ENCODE results near the gene USP44. TPM values are rescaled to one million over a fixed set of nuclear protein-coding genes. Genes with fewer than 3 reads are reported as not detected.
"Not testable (repeated sequence)": the region's sequence is repeated elsewhere in the genome, so short reads cannot be mapped to it uniquely, and the experiment has no call there.

The USP44 gene
- total RNA-seq, 4 donors from 2014 or later, result 0.31 to 2.6 (median 0.89) TPM

- no peak for TF ChIP-seq EP300 (IDR thresholded peaks at IDR 0.05)
- no peak for TF ChIP-seq POLR2A (IDR thresholded peaks at IDR 0.05)
- TF ChIP-seq, protein P1, sequence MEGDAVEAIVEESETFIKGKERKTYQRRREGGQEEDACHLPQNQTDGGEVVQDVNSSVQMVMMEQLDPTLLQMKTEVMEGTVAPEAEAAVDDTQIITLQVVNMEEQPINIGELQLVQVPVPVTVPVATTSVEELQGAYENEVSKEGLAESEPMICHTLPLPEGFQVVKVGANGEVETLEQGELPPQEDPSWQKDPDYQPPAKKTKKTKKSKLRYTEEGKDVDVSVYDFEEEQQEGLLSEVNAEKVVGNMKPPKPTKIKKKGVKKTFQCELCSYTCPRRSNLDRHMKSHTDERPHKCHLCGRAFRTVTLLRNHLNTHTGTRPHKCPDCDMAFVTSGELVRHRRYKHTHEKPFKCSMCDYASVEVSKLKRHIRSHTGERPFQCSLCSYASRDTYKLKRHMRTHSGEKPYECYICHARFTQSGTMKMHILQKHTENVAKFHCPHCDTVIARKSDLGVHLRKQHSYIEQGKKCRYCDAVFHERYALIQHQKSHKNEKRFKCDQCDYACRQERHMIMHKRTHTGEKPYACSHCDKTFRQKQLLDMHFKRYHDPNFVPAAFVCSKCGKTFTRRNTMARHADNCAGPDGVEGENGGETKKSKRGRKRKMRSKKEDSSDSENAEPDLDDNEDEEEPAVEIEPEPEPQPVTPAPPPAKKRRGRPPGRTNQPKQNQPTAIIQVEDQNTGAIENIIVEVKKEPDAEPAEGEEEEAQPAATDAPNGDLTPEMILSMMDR (IDR thresholded peaks at IDR 0.05), result no peak
- no peak for TF ChIP-seq POLR2AphosphoS5 (IDR thresholded peaks at IDR 0.05)
- Histone ChIP-seq H3K9me3 (no peaks in the 10 kb centered on the region), H3K4me3 (no peak overlapping the region), H3K27me3 (no peaks in the 10 kb centered on the region), H3K4me1 (no peaks in the 10 kb centered on the region), H3K27ac (no peak overlapping the region), H3K36me3 (peaks cover 68% of the 10 kb centered on the region)
- no peak for DNase-seq (ENCODE audit: low spot score in 2 of 2)
- WGBS, result 86% methylated on average over 2 of the region's 2 CpGs
Measured at GRCh38 chr12:95492462-95492861, 58.8 kb downstream of the USP44 start.

GRCh38 chr12:95487024-95487423 is 64.3 kb downstream of the USP44 start:
- H3K36me3 ChIP-seq, result peaks cover 58% of the 10 kb centered on the region

DNA sequence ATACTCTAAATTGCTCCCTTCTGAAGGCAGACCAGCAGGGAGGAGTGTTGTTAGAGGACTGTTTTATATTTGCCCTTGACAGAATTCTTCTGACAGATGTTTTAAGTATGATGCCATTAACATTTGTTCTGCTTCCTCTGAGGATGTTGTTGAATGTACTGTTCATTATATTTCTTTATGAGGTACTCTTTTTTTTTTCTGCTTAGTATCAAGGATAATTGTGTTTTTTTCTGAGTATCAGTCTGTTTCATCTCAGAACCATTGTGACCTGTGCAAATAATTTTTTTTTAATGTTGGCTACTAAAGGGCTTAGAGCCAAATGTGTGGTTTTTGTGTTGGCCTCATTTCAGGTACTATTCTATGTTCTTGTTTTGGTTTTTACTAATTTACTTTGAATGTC is 66.8 kb downstream of the USP44 start:
- Histone ChIP-seq H3K27me3 (no peaks in the 10 kb centered on the region), H3K27ac (no peak overlapping the region), H3K36me3 (peaks cover 44% of the 10 kb centered on the region), H3K4me1 (peaks cover 20% of the 10 kb centered on the region), H3K4me3 (no peak overlapping the region), H3K9me3 (no peaks in the 10 kb centered on the region)
- DNase-seq (ENCODE audit: low spot score in 2 of 2), result no peak
- TF ChIP-seq, protein P1 (IDR thresholded peaks at IDR 0.05), result no peak
- TF ChIP-seq POLR2AphosphoS5 (IDR thresholded peaks at IDR 0.05) (no peak), POLR2A (IDR thresholded peaks at IDR 0.05) (no peak), EP300 (IDR thresholded peaks at IDR 0.05) (no peak)

More at GRCh38 chr12:95487024-95487423, 64.3 kb downstream of the USP44 start:
- H3K4me1 ChIP-seq, result peaks cover 7% of the 10 kb centered on the region
- 68% methylated on average over 2 of the region's 2 CpGs for WGBS
- H3K27ac ChIP-seq, result no peak overlapping the region
- H3K27me3 ChIP-seq, result no peaks in the 10 kb centered on the region
- no peak overlapping the region for H3K4me3 ChIP-seq
- TF ChIP-seq, protein P1 (IDR thresholded peaks at IDR 0.05), result no peak
- TF ChIP-seq POLR2A (IDR thresholded peaks at IDR 0.05), result no peak
- no peak for TF ChIP-seq EP300 (IDR thresholded peaks at IDR 0.05)
- no peak for TF ChIP-seq POLR2AphosphoS5 (IDR thresholded peaks at IDR 0.05)
- DNase-seq (ENCODE audit: low spot score in 2 of 2), result no peak
- no peaks in the 10 kb centered on the region for H3K9me3 ChIP-seq

DNA sequence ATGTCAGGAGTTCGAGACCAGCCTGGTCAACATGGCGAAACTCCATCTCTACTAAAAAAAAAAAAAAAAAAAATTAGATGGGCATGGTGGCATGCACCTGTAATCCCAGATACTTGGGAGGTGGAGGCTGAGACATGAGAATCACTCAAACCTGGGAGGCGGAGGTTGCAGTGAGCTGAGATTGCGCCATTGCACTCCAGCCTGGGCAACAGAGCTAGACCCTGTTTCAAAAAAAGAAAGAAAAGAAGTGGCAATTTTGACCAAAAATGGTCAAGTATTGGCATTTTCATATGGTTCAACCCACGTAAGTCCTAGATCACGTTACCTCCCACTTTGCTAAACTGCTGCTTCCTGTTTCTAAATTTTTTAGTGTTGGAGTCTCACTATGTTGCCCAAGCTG is 68.7 kb downstream of the USP44 start:
- H3K4me3 ChIP-seq; H3K27me3 ChIP-seq; H3K27ac ChIP-seq; H3K9me3 ChIP-seq; DNase-seq (ENCODE audit: low spot score in 2 of 2): not testable (repeated sequence)
- WGBS, result 96% methylated on average over 6 of the region's 6 CpGs
- H3K4me1 ChIP-seq, result peaks cover 24% of the 10 kb centered on the region
- peaks cover 41% of the 10 kb centered on the region for H3K36me3 ChIP-seq

DNA sequence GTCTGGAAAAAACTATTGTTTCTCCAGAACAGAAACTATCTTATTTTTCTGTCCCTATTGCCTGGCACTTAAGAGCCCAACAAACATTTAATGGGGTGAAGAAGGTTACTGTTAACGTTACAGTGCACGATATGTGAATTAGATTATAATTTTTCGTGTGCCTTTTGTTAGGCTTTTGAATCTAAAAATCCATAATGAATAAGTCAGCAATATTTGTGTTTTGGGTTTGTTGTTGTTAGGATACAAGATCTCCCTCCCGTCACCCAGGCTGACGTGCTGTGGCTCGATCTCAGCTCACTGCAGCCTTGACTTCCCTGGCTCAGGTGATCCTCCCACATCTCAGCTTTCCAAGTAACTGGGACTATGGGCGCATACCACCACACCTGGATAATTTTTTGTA is 69.4 kb downstream of the USP44 start:
- TF ChIP-seq, protein P1 (IDR thresholded peaks at IDR 0.05), result no peak
- TF ChIP-seq EP300 (IDR thresholded peaks at IDR 0.05) (no peak), POLR2A (IDR thresholded peaks at IDR 0.05) (no peak), POLR2AphosphoS5 (IDR thresholded peaks at IDR 0.05) (no peak)
- H3K27me3 ChIP-seq, result no peaks in the 10 kb centered on the region
- H3K4me3 ChIP-seq, result no peak overlapping the region
- no peak overlapping the region for H3K27ac ChIP-seq
- no peaks in the 10 kb centered on the region for H3K9me3 ChIP-seq
- peaks cover 42% of the 10 kb centered on the region for H3K36me3 ChIP-seq
- peaks cover 30% of the 10 kb centered on the region for H3K4me1 ChIP-seq
- no peak for DNase-seq (ENCODE audit: low spot score in 2 of 2)
- WGBS, result 56% methylated on average over 7 of the region's 7 CpGs

GRCh38 chr12:95481072-95481471 is 70.2 kb downstream of the USP44 start:
- TF ChIP-seq POLR2A (IDR thresholded peaks at IDR 0.05) (no peak), POLR2AphosphoS5 (IDR thresholded peaks at IDR 0.05) (no peak), EP300 (IDR thresholded peaks at IDR 0.05) (no peak)
- TF ChIP-seq, protein P1 (IDR thresholded peaks at IDR 0.05), result no peak
- 47% methylated on average over 3 of the region's 3 CpGs for WGBS
- H3K36me3 ChIP-seq, result peaks cover 37% of the 10 kb centered on the region
- H3K9me3 ChIP-seq, result no peaks in the 10 kb centered on the region
- no peak overlapping the region for H3K27ac ChIP-seq
- DNase-seq (ENCODE audit: low spot score in 2 of 2), result no peak
- no peak overlapping the region for H3K4me3 ChIP-seq
- peaks cover 37% of the 10 kb centered on the region for H3K4me1 ChIP-seq
- no peaks in the 10 kb centered on the region for H3K27me3 ChIP-seq
